HEK293T (cell line): ENCODE results near the gene BBS9.

Experiments used
- CTCF ChIA-PET: fragments of 350-600 bp; formaldehyde crosslinking; extraction: SDS; loops from one replicate; lab custom pipeline; 2021; ENCODE audit warnings: antibody characterized with exemption, inconsistent platforms; lab: Yijun Ruan, JAX
- POLR2A ChIA-PET: fragments of 350-600 bp; formaldehyde crosslinking; extraction: SDS; loops from one replicate; lab custom pipeline; 2020; ENCODE audit warnings: antibody characterized with exemption, inconsistent platforms; lab: Yijun Ruan, JAX
- DNase-seq: peaks from one replicate; pipeline ENCODE4 v3.0.0; 2012; ENCODE audit warnings: mixed read lengths; ENCODE audit errors: extremely low spot score
- ARNT ChIP-seq: fragments of 450-650 bp; IDR thresholded peaks from 2 replicates; pipeline ENCODE4 v1.6.1; 2017; ENCODE audit warnings: mild to moderate bottlenecking
- BHLHE40 ChIP-seq: fragments of 450-650 bp; IDR thresholded peaks from 2 replicates; pipeline ENCODE4 v1.6.1; 2016; ENCODE audit warnings: mild to moderate bottlenecking, moderate library complexity, borderline replicate concordance
- CTBP1 ChIP-seq: fragments of 450-650 bp; IDR thresholded peaks from 2 replicates; pipeline ENCODE4 v1.6.1; 2016; ENCODE audit warnings: borderline replicate concordance
- ELF4 ChIP-seq: fragments of 450-650 bp; IDR thresholded peaks from 2 replicates; pipeline ENCODE4 v1.6.1; 2017; ENCODE audit warnings: antibody characterized with exemption
- FOXA1 ChIP-seq: fragments of 450-650 bp; IDR thresholded peaks from 2 replicates; pipeline ENCODE4 v1.6.1; 2016; ENCODE audit warnings: mild to moderate bottlenecking
- FOXK2 ChIP-seq: fragments of 450-650 bp; IDR thresholded peaks from 2 replicates; pipeline ENCODE4 v1.6.1; 2016; ENCODE audit warnings: mild to moderate bottlenecking
- FOXM1 ChIP-seq: fragments of 450-650 bp; IDR thresholded peaks from 2 replicates; pipeline ENCODE4 v1.6.1; 2017; ENCODE audit warnings: mild to moderate bottlenecking, borderline replicate concordance
- HDGF ChIP-seq: fragments of 450-650 bp; IDR thresholded peaks from 2 replicates; pipeline ENCODE4 v1.6.1; 2017; ENCODE audit warnings: antibody characterized with exemption, borderline replicate concordance
- L3MBTL2 ChIP-seq: fragments of 450-650 bp; conservative IDR thresholded peaks from 2 replicates; pipeline ENCODE4 v1.6.1; 2016; ENCODE audit warnings: mild to moderate bottlenecking
- LEF1 ChIP-seq: fragments of 450-650 bp; IDR thresholded peaks from 2 replicates; pipeline ENCODE4 v1.6.1; 2017; ENCODE audit warnings: mild to moderate bottlenecking, borderline replicate concordance
- NFRKB ChIP-seq: fragments of 450-650 bp; IDR thresholded peaks from 2 replicates; pipeline ENCODE4 v1.6.1; 2016; ENCODE audit warnings: mild to moderate bottlenecking, moderate library complexity
- SP1 ChIP-seq: fragments of 450-650 bp; IDR thresholded peaks from 2 replicates; pipeline ENCODE4 v1.6.1; 2017
- SUZ12 ChIP-seq: fragments of 450-650 bp; IDR thresholded peaks from 2 replicates; pipeline ENCODE4 v1.6.1; 2016; ENCODE audit warnings: mild to moderate bottlenecking
- TARDBP ChIP-seq: fragments of 450-650 bp; IDR thresholded peaks from 2 replicates; pipeline ENCODE4 v1.6.1; 2016
- ZNF384 ChIP-seq: fragments of 450-650 bp; IDR thresholded peaks from 2 replicates; pipeline ENCODE4 v1.6.1; 2016
- TF ChIP-seq, protein P1 (sequence below): fragments of 450-650 bp; IDR thresholded peaks from 2 replicates; pipeline ENCODE4 v1.6.1; 2016

The BBS9 gene

DNA sequence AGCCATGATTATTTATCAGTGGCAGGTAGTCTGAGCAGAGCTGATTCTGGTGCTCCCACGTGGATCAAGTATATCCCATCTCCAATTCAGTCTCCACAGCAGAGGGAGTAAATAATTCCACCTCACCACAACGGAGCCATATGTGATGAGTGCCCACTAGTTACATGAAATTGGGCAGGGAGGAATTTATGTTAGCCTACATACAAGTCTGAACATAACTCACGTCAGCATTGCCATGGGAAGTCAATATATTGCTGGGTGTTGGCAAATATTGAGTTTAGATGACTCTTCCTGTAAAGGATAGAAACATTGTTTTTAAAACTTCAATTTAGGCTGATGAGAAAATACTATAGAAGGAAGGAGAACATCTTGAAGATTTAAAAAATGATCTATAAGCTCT lies 507.0 kb downstream of the BBS9 start:
- TF ChIP-seq, protein P1, sequence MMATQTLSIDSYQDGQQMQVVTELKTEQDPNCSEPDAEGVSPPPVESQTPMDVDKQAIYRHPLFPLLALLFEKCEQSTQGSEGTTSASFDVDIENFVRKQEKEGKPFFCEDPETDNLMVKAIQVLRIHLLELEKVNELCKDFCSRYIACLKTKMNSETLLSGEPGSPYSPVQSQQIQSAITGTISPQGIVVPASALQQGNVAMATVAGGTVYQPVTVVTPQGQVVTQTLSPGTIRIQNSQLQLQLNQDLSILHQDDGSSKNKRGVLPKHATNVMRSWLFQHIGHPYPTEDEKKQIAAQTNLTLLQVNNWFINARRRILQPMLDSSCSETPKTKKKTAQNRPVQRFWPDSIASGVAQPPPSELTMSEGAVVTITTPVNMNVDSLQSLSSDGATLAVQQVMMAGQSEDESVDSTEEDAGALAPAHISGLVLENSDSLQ = no peak
- TF ChIP-seq TARDBP = no peak
- no peak for TF ChIP-seq BHLHE40
- TF ChIP-seq FOXA1 = no peak
- no peak for TF ChIP-seq ELF4
- no peak for TF ChIP-seq SP1
- POLR2A ChIA-PET = no interaction called here

DNA sequence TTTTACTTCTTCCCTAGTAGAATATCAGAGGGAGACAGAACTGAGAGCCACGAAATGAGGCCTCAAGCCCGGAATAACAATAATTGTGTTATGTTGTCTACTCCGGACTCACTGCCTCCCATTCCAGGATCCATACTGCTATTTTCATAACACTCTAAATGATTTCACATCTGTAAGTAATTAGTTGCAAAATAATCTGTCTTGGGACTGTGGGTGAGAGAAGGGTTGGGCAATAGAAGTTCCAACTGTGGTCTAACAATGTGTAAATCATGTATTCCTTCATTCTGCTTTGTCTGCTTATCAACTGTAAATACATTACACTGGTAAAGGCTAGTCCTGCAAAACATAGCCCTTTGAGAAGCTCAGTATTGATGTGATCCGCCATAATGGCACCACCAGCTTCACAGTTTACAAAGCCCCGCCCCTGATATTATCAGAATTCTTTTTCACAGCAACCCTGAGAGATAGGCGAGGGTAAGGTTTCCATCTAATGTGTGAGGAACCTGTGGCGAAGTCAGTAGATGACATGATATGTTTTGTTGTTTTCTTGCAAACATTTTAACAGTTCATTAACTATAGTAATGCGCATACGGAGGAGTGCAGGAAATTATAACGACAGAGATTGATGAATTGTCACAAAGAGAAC lies 510.3 kb downstream of the BBS9 start:
- ChIA-PET POLR2A (no interaction called here), CTCF (no interaction called here)
- no peak for TF ChIP-seq LEF1
- TF ChIP-seq, protein P1 = no peak
- no peak for TF ChIP-seq TARDBP
- no peak for TF ChIP-seq L3MBTL2
- TF ChIP-seq CTBP1 = no peak
- no peak for TF ChIP-seq BHLHE40
- no peak for TF ChIP-seq ZNF384
- no peak for TF ChIP-seq HDGF
- TF ChIP-seq ELF4 = no peak
- TF ChIP-seq ARNT = no peak
- TF ChIP-seq FOXM1 = no peak
- TF ChIP-seq NFRKB = no peak
- TF ChIP-seq SUZ12 = no peak
- no peak for TF ChIP-seq FOXA1
- TF ChIP-seq FOXK2 = no peak
- no peak for DNase-seq

More for the DNA sequence above, 507.0 kb downstream of the BBS9 start:
- no peak for DNase-seq
- CTCF ChIA-PET = no interaction called here

DNA sequence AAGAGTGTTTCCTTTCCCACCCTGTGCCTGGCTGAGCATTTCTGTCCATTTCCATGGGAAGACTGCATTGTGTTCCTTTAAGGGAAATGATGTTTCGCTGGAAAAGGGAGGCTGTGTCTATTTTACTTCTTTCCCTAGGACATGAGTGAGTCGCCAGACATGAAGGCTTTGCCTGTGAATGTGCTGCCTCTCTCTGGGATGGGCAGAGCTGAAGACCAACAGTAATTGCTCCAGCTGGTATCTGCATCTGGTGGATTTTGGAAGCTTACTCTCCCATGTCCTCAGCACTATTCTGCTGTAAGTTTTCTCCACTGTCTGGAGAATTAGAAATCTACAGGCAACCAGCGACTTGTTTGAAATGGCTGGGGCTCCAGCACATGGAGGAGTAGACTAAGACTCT lies 511.4 kb downstream of the BBS9 start:
- no peak for DNase-seq
- ChIA-PET CTCF (no interaction called here), POLR2A (no interaction called here)
- TF ChIP-seq CTBP1 (no peak), ELF4 (no peak), L3MBTL2 (no peak), FOXM1 (no peak), BHLHE40 (no peak), HDGF (no peak), SUZ12 (no peak), LEF1 (no peak), TARDBP (no peak), SP1 (no peak), FOXK2 (no peak), FOXA1 (no peak), ARNT (no peak), NFRKB (no peak), ZNF384 (no peak)
- TF ChIP-seq, protein P1 = no peak

DNA sequence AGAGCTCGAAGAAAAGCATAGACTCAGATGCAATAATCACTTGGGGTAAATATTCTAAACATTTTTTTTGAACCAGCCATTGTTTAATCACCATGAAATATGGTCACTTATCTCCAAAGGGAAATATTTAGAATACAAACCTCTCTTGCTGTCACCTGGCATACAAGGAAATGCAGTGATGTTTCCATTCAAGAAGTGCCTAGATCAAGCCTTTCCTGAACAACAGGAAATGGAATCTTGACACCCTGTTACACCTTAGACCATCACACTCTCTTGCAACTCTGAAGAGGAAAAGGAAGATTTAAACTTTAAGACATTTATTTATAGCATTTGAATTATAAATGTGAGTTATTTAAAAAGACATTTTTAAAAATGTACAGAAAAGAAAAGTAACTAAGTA lies 512.9 kb downstream of the BBS9 start:
- TF ChIP-seq SP1 (no peak), L3MBTL2 (no peak), TARDBP (no peak), CTBP1 (no peak), FOXM1 (no peak), ELF4 (no peak), ARNT (no peak), ZNF384 (no peak), SUZ12 (no peak), LEF1 (no peak), FOXA1 (no peak), BHLHE40 (no peak)
- TF ChIP-seq, protein P1 = no peak
- DNase-seq = no peak
- POLR2A ChIA-PET = no interaction called here
- CTCF ChIA-PET = no interaction called here

DNA sequence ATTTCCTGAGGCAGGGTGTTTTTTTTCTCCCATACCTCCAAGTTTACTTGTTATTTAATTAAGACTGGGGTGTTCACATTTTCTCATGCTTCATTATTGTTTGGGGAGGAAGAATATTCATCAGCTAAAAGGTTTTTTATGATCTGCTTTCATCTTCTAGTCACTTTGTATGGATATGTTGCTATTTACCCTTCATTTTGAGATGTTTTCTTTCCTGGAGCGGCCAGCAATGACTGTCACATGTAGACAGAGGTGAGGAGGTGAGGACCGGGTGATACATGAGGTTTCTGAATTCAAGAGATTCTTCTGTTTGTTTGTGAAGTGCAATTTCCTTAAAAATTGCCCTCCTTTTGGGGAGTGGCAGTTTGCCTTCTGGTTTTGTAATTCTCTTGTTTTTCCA lies 514.2 kb downstream of the BBS9 start:
- ChIA-PET CTCF (no interaction called here), POLR2A (no interaction called here)
- TF ChIP-seq L3MBTL2 (no peak), FOXM1 (no peak), SUZ12 (no peak)
- no peak for DNase-seq

DNA sequence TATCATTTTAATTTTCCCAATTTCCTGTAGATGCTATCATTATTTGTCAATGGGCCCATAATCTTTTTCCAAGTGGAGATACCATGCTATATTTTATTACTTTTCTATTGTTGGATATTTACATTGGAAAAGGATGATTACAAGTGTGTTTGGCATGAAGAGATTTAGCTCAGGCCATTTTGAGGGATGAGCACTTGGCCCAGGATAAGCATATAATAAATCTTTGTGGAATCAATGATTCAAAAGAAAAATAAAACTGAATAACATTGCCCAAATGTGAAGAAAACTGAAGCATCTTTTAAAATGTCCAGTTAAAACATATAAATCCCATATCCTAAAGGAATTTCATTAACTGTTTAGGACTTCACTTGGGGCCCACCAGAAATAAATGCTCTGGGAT lies 515.1 kb downstream of the BBS9 start:
- TF ChIP-seq CTBP1 (no peak), HDGF (no peak), FOXA1 (no peak), FOXM1 (no peak), BHLHE40 (no peak), SP1 (no peak), NFRKB (no peak), TARDBP (no peak), ELF4 (no peak), ZNF384 (no peak), SUZ12 (no peak), L3MBTL2 (no peak), ARNT (no peak), FOXK2 (no peak), LEF1 (no peak)
- TF ChIP-seq, protein P1 = no peak
- no peak for DNase-seq
- ChIA-PET POLR2A (no interaction called here), CTCF (no interaction called here)
